Hypothalamus (tissue), 51 donors: ENCODE measurements around the gene NUDCD2.
"Not testable (repeated sequence)": the region's sequence is repeated elsewhere in the genome, so short reads cannot be mapped to it uniquely, and the experiment has no call there.

Experiments used
- DNase-seq, 51 donors: peaks; one replicate each; lab custom pipeline; 2025; lab: John Stamatoyannopoulos, UW

Gene NUDCD2

DNA sequence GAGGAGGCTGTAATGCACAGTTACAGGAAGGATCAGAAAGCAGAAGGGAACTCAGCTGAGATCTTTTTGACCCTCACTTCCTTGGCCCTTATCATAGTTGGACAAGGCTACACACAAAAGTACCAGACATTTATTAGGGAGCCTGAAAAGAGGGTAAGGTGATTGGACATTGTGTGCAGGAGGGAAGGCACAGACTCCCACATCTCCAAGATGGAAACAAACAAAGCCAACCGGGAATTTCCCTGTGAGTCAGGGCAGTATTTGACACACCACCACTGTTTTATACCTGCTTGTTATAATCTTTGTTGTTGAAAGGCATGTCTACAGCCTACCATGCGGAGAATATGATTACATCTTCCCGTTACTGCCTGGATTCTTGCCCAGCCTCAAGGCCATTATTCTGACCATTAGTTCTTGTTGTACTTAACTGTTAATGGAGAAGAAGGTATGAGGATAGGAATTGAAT lies 25.5 kb downstream of the NUDCD2 start:
- DNase-seq = no peak

DNA sequence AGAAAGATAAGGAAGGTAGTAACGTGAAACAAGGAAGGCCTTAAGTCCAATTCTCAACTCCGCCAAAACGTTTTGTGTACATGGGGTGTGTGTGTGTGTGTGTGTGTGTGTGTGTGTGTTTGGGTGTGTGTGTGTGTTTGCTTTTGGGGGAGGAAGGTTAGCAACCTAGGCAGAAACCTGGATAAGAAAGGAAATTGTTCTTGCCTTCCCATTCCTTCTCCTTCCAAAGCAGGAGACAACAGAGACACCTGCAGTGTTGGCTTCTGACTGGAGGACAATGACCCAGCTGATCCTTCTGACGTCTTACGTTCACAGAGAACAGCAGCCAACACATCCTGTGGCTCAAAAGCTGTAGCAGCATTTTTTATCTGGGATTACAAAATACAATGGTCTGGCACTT lies 26.6 kb downstream of the NUDCD2 start:
- no peak for DNase-seq

DNA sequence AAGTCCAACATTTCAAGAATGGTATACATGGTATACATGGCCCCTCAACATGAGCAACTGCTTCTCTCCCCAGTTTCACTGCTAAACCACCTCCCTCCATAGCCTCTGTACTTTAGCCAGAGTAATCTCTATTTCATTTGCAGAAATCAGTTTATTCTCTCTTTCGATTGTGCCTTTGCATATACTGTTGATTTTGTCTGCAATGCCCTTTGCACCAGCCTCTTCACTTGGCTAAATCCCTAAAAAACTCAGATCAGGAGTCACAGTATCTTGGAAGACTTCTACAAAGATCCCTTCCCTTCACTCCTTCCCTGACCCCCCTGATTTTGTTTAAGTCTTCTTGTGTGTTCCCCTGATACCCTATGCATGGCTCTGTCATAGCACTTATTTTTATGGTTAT lies 27.4 kb downstream of the NUDCD2 start:
- no peak for DNase-seq

DNA sequence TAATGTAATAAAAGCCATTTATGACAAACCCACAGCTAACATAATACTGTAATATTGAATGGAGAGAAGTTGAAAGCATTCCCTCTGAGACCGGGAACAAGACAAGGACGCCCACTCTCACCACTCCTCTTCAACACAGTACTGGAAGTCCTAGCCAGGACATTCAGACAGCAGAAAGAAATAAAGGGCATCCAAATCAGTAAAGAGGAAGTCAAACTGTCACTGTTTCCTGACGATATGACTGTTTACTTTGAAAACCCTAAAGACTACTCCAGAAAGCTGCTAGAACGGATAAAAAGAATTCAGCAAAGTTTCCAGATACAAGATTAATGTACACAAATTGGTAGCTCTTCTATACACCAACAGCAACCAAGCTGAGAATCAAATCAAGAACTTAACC lies 33.8 kb downstream of the NUDCD2 start:
- DNase-seq = not testable (repeated sequence)

DNA sequence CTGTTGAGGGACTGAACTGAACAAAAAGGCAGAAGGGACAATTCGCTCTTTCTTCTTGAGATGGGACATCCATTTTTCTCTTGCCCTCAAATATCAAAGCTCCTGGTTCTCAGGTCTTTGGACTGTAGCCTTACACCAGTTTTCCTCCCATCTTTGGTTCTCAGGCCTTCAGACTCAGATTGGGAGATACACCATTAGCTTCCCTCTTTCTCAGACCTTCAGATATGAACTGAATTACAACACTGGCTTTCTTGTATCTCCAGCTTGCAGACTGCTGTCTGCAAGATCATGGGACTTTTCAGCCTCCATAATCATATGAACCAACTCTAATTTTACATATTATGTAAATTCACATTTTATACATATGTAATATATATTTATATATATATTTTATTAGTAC lies 35.1 kb downstream of the NUDCD2 start:
- DNase-seq = no peak

DNA sequence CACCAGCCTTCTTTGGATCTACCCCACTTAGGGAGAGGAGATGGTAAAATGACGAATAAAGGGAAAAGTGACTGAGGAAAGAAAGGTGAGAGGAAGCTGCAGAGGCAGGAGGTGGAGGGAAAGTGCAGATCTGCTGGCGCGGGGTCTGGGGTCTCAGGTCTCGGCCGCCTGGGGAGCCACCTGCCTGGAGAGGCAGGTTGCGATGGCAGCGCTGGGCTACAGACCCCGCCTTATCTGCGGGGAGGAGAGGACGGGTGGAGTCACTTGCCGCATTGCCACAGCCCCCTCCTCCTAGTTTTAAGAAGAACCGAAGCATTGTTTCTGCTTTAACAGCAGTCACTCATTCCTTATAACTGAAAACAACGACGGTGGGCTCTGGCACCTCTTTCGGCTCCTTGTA lies 44.2 kb downstream of the NUDCD2 start:
- DNase-seq = not testable (repeated sequence)

DNA sequence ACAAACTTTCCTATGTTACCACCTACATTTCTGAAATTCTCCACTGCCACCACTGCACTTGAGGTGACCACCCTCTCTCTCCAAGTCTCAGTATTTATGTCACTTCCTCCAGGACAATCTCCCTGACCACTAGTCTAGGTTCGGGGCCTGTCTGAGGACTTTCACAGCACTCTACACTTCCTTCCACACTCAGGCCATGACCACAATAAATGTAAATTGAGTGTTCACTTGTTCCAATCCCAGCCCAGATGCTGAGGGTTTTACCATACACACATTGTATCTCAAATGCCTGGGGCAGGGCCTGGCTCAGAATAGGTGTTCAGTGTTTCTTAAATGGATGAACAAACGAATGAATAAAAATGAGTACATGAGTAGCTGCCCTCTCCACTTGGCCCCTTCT lies 49.4 kb downstream of the NUDCD2 start:
- no peak for DNase-seq

DNA sequence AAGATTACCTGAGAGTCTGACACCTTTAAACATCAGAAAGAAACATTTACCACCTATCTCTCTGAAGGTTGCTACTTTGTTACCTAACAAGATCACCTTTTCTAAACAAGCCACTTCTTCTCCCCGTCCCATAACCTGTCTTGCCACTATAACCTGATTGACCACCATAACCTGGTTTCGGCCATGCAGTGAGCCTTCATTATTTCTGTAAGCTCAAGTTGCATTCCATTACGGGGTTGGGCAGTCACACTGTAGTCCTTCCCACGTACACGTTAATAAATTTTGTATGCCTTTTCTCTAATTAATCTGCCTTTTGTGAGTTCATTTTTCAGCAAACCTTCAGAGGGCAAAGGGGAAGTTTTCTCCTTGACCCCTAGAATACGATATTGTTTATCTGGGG lies 50.5 kb downstream of the NUDCD2 start:
- no peak for DNase-seq

DNA sequence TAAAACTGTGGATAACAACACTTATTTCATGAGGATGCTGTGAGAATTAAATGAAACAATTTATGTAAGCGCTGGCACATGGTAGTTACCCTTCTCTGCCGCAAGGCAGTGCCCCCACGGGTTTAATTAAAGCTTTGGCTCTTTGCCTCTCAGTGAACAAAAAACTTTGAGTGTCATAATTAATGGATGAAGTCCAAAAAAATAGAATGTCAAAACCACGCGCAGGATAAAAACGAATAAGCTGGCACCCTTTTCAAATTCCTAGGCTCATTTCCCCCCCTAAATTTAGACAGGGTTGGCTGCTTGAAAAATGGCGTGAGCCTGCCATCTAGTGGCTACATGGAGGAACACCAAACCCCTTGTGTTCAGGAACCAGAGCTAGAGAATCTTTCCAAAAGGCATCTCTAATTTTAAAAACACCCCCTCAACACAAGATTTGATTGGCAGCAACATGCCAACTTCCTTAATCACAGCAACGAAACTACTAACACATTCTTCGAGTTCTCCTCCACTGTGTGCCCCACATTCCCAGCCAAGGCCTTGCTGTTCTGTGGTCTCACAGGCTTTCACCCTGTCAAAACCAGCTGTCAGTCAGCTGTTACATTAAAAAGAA lies 51.5 kb downstream of the NUDCD2 start:
- peak in 41 of 51 donors; percentile 1 to 84 (median 34) for DNase-seq

DNA sequence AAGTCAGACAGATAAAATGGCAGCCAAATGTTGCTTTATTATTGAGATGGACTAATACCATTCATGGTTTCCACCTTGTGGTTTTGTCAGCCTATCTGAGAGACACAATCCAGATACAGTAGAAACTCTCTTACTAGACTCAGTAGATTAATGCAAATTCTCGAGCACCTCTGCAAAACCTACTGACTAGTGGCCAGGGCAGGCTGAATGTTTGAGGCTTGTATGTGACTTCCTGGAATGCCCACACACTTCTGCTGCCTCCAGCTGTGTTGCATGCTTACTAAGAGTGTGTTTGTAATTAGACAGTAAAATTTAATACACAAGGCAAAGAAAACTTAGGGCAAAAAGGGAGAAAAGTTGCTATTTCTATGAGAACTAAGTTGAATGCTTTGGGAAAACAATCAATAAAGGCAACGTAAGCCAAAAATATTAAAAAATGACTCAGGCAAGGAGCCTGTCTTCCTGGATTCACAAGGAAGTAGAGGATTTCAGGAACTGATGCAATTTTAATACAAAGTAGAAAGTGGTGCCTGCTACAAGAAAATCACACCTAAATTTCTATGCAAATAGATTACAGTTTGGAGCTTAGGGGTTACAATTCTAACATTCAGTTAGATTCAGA lies 52.8 kb downstream of the NUDCD2 start:
- no peak for DNase-seq

DNA sequence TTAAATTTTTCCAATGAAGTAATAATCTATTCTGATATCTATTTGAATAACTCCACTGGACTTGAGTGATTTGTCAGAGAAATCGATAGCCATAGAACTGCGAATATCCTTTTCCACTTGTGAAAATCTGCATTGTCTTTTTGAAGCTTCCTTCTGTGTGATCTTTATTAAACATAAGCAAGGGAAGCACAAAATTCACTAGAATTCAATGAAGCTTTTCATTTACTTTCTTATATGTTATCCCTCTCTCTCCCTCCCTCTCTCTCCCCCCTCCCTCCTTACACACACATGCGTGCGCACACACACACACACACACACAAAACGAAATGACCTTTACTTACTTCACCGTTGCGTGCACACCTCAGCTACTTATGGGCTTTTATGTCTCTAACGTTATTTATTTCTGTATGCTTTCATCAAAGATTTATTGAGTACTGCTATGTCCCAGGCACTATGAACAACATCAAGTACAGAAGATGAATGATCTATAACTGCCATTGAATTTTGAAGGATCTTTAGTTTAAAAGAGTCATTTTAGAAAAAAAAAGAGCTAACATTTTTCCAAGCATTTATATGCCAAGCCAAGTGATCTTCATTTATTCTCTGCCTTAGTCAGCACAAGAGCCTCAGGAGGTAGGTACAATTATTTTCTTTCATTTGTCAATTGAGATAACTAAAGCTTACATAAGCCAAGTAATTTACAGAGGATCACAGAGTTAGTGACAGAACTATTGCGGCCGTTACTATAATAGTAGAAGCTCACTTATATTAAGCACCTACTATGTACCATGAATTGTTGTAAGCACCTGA lies 55.3 kb downstream of the NUDCD2 start:
- DNase-seq = no peak

DNA sequence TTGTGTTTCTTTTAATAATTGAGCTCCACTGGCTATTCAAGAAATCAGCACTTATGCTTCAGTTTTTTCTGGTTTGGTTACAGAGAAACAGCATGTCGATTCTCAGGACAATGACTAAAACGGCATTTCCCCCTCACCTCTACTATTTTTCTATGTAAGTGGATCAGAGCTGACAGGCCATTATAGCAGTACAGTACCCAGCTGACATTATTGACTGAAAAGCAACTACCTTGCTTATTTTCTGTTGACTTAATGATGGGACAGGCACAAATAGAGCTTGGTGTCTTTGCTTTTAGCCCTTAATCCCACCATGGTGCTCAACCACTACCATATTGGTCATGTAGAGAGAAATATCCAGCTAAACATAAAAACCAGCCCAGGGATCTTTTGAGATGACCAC lies 57.9 kb downstream of the NUDCD2 start:
- DNase-seq = no peak

DNA sequence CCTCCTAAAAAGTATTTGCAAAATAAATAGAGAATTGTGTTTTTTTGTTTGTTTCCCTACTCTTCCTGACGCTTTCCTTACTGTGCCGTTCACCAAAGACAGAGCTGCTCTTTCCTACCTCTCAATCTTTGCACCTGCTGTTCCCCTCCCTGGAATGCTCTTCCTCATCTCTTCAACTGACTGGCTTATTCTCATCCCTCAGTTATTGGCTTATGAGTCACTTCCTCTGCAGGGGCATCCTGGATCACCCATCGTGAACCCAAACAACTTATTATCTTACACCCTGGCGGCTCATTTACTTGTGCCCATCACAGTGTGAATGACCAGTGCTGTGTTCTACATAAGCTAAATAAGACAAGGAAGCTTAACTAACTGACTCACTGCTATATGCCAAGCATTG lies 58.6 kb downstream of the NUDCD2 start:
- DNase-seq = no peak

DNA sequence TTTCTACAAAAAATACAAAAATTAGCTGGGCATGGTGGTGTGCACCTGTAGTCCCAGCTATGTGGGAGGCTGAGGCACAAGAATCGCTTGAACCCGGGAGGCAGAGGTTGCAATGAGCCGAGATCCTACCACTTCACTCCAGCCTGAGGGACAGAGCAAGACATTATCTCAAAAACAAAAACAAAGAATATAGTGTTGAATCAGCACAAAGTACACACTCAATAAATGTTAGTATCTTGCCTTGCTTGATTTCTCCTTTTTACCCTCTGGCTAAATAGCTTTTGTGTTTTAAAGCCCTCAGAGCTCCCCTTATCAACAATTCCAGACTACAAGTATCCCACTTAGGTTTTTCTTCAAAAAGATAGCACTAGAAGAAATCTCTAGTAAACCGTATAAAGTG lies 60.0 kb downstream of the NUDCD2 start:
- DNase-seq = no peak

DNA sequence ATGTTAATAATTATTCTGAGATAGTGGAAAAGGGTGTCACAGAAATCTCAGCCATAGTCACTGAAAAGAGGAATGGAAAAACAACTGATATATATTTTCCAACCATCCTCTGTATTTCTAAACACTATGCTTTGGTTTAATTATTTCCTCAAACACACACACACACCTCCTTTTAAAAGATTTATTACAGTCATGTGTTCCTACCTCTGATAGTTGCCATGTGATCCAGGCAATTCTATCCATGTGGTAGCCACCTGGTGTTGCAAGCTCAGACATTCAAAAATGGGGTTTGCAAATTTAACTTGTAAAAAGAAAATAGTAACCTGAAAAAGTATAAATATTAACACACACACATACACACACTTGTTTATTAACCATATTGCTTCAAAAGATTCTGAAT lies 62.5 kb downstream of the NUDCD2 start:
- no peak for DNase-seq

DNA sequence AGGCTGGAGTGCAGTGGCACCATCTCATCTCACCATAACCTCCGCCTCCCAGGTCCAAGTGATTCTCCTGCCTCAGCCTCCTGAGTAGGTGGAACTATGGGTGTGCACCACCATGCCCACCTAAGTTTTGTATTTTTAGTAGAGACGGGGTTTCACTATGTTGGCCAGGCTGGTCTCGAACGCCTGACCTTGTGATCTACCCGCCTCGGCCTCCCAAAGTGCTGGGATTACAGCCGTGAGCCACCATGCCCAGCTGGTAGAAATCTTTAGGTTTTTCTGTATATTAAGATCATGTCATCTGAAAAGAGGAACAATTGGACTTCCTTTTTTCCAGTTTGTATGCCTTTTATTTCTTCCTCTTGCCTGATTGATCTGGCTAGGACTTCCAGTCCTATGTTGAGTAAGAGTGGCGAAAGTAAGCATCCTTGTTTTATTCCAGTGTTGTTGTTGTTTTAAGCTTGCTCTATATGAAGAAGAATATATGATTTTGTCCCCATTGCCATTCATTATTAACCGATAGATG lies 63.0 kb downstream of the NUDCD2 start:
- not testable (repeated sequence) for DNase-seq
